ENCODE results near the gene GRIN3A.

Gene GRIN3A

GRCh38 chr9:101629636-101630035 is 108.8 kb downstream of the GRIN3A start:
- H3K4ac ChIP-seq (ENCODE audit: low read depth, low read length), result no peak overlapping the region
- no peaks in the 10 kb centered on the region for H3K36me3 ChIP-seq (ENCODE audit: control insufficient read depth, insufficient read depth, low read length)
- H3K79me1 ChIP-seq (ENCODE audit: low read length), result no peaks in the 10 kb centered on the region
- no peak overlapping the region for H3K27ac ChIP-seq (ENCODE audit: low read depth, low read length)
- DNase-seq, result no peak
- H2BK5ac ChIP-seq (ENCODE audit: low read length), result no peak overlapping the region
- no peak overlapping the region for H2BK15ac ChIP-seq (replicated peaks; ENCODE audit: low read depth)
- H2BK120ac ChIP-seq (ENCODE audit: low read depth, low read length), result no peak overlapping the region
- H3K27me3 ChIP-seq (ENCODE audit: insufficient read depth, low read length, poor library complexity), result no peaks in the 10 kb centered on the region
- no peak overlapping the region for H2AK5ac ChIP-seq (ENCODE audit: low read length)
- 100% methylated on average over 2 of the region's 5 CpGs for WGBS (ENCODE audit: extremely low coverage, insufficient coverage, low lambda C conversion rate)
- no peaks in the 10 kb centered on the region for H3K79me2 ChIP-seq (ENCODE audit: control insufficient read depth, insufficient read depth, low read length)
- no peak overlapping the region for H3K4me3 ChIP-seq (ENCODE audit: low read length)
- no peak overlapping the region for H3K4me2 ChIP-seq (ENCODE audit: low read length)
- H3K9ac ChIP-seq (ENCODE audit: low read length), result no peak overlapping the region
- H4K8ac ChIP-seq (ENCODE audit: low read depth, low read length), result no peak overlapping the region
- H3K23ac ChIP-seq (ENCODE audit: low read length), result no peak overlapping the region
- H4K5ac ChIP-seq (ENCODE audit: low read length), result no peak overlapping the region
- no peaks in the 10 kb centered on the region for H3K4me1 ChIP-seq (ENCODE audit: control insufficient read depth, low read depth, low read length)
- no peak overlapping the region for H3K18ac ChIP-seq (ENCODE audit: low read length)
- no peak overlapping the region for H3K56ac ChIP-seq (ENCODE audit: low read length)

GRCh38 chr9:101628173-101628572 is 110.3 kb downstream of the GRIN3A start:
- no peak overlapping the region for H2BK15ac ChIP-seq (replicated peaks; ENCODE audit: low read depth)
- H3K9ac ChIP-seq (ENCODE audit: low read length), result no peak overlapping the region
- H3K23ac ChIP-seq (ENCODE audit: low read length), result no peak overlapping the region
- no peaks in the 10 kb centered on the region for H3K4me1 ChIP-seq (ENCODE audit: control insufficient read depth, low read depth, low read length)
- H3K18ac ChIP-seq (ENCODE audit: low read length), result no peak overlapping the region
- no peaks in the 10 kb centered on the region for H3K79me1 ChIP-seq (ENCODE audit: low read length)
- H3K36me3 ChIP-seq (ENCODE audit: control insufficient read depth, insufficient read depth, low read length), result no peaks in the 10 kb centered on the region
- H2AK5ac ChIP-seq (ENCODE audit: low read length), result no peak overlapping the region
- H3K4me3 ChIP-seq (ENCODE audit: low read length), result no peak overlapping the region
- WGBS (ENCODE audit: extremely low coverage, insufficient coverage, low lambda C conversion rate), result no CpG with 5 or more reads among the region's 4 CpGs
- H4K5ac ChIP-seq (ENCODE audit: low read length), result no peak overlapping the region
- no peak overlapping the region for H2BK5ac ChIP-seq (ENCODE audit: low read length)
- H3K4ac ChIP-seq (ENCODE audit: low read depth, low read length), result no peak overlapping the region
- no peak overlapping the region for H4K8ac ChIP-seq (ENCODE audit: low read depth, low read length)
- no peak overlapping the region for H2BK120ac ChIP-seq (ENCODE audit: low read depth, low read length)
- H3K56ac ChIP-seq (ENCODE audit: low read length), result no peak overlapping the region
- H3K4me2 ChIP-seq (ENCODE audit: low read length), result no peak overlapping the region
- peak; percentile 31 for DNase-seq
- no peaks in the 10 kb centered on the region for H3K79me2 ChIP-seq (ENCODE audit: control insufficient read depth, insufficient read depth, low read length)
- no peak overlapping the region for H3K27ac ChIP-seq (ENCODE audit: low read depth, low read length)
- H3K27me3 ChIP-seq (ENCODE audit: insufficient read depth, low read length, poor library complexity), result no peaks in the 10 kb centered on the region

DNA sequence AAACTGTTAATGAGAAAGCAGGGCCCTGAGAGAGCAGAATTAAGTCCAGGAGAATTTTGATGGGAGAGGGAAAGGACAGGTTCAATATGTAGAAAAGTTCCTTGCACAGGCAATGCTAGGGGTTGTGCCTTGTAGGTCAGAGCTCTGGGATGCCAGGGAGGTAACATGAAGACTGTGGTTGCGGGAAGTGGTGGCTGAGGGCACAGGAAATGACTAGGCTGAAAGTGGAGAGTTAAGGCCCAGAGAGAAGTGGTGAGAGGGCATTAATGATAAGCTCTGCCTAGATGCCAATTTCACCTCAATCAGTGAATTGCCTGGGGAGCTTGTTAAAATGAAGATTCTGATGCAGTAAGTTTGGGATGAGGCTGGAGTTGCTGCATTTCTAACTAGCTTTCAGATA is 112.2 kb downstream of the GRIN3A start:
- H3K79me1 ChIP-seq (ENCODE audit: low read length), result no peaks in the 10 kb centered on the region
- no peaks in the 10 kb centered on the region for H3K27me3 ChIP-seq (ENCODE audit: insufficient read depth, low read length, poor library complexity)
- no peak overlapping the region for H3K4ac ChIP-seq (ENCODE audit: low read depth, low read length)
- no peak overlapping the region for H3K4me2 ChIP-seq (ENCODE audit: low read length)
- no peaks in the 10 kb centered on the region for H3K4me1 ChIP-seq (ENCODE audit: control insufficient read depth, low read depth, low read length)
- no peak overlapping the region for H2BK15ac ChIP-seq (replicated peaks; ENCODE audit: low read depth)
- H3K23ac ChIP-seq (ENCODE audit: low read length), result no peak overlapping the region
- H3K56ac ChIP-seq (ENCODE audit: low read length), result no peak overlapping the region
- no peaks in the 10 kb centered on the region for H3K79me2 ChIP-seq (ENCODE audit: control insufficient read depth, insufficient read depth, low read length)
- WGBS (ENCODE audit: extremely low coverage, insufficient coverage, low lambda C conversion rate), result no CpG with 5 or more reads among the region's 1 CpG
- no peak for DNase-seq
- no peak overlapping the region for H3K27ac ChIP-seq (ENCODE audit: low read depth, low read length)
- H3K9ac ChIP-seq (ENCODE audit: low read length), result no peak overlapping the region
- H4K8ac ChIP-seq (ENCODE audit: low read depth, low read length), result no peak overlapping the region
- no peak overlapping the region for H2BK120ac ChIP-seq (ENCODE audit: low read depth, low read length)
- H4K5ac ChIP-seq (ENCODE audit: low read length), result no peak overlapping the region
- H3K18ac ChIP-seq (ENCODE audit: low read length), result no peak overlapping the region
- H3K4me3 ChIP-seq (ENCODE audit: low read length), result no peak overlapping the region
- no peak overlapping the region for H2BK5ac ChIP-seq (ENCODE audit: low read length)
- no peak overlapping the region for H2AK5ac ChIP-seq (ENCODE audit: low read length)
- H3K36me3 ChIP-seq (ENCODE audit: control insufficient read depth, insufficient read depth, low read length), result no peaks in the 10 kb centered on the region

- H3K9ac ChIP-seq (ENCODE audit: low read length), result no peak overlapping the region
- DNase-seq, result no peak
- no peak overlapping the region for H2BK15ac ChIP-seq (replicated peaks; ENCODE audit: low read depth)
- no peak overlapping the region for H4K5ac ChIP-seq (ENCODE audit: low read length)
- no peak overlapping the region for H3K56ac ChIP-seq (ENCODE audit: low read length)
- H4K8ac ChIP-seq (ENCODE audit: low read depth, low read length), result no peak overlapping the region
- no peaks in the 10 kb centered on the region for H3K36me3 ChIP-seq (ENCODE audit: control insufficient read depth, insufficient read depth, low read length)
- H3K4me3 ChIP-seq (ENCODE audit: low read length), result no peak overlapping the region
- H3K18ac ChIP-seq (ENCODE audit: low read length), result no peak overlapping the region
- no peak overlapping the region for H2BK120ac ChIP-seq (ENCODE audit: low read depth, low read length)
- no peaks in the 10 kb centered on the region for H3K79me1 ChIP-seq (ENCODE audit: low read length)
- no peak overlapping the region for H2BK5ac ChIP-seq (ENCODE audit: low read length)
- no peak overlapping the region for H3K23ac ChIP-seq (ENCODE audit: low read length)
- WGBS (ENCODE audit: extremely low coverage, insufficient coverage, low lambda C conversion rate), result no CpG with 5 or more reads among the region's 2 CpGs
- H3K4ac ChIP-seq (ENCODE audit: low read depth, low read length), result no peak overlapping the region
- no peaks in the 10 kb centered on the region for H3K27me3 ChIP-seq (ENCODE audit: insufficient read depth, low read length, poor library complexity)
- no peaks in the 10 kb centered on the region for H3K4me1 ChIP-seq (ENCODE audit: control insufficient read depth, low read depth, low read length)
- no peaks in the 10 kb centered on the region for H3K79me2 ChIP-seq (ENCODE audit: control insufficient read depth, insufficient read depth, low read length)
- no peak overlapping the region for H3K4me2 ChIP-seq (ENCODE audit: low read length)
- no peak overlapping the region for H2AK5ac ChIP-seq (ENCODE audit: low read length)
- no peak overlapping the region for H3K27ac ChIP-seq (ENCODE audit: low read depth, low read length)
These were observed 112.6 kb downstream of the GRIN3A start for GRCh38 chr9:101625876-101626275.

GRCh38 chr9:101620452-101620851 is 118.0 kb downstream of the GRIN3A start:
- Histone ChIP-seq H3K4ac (ENCODE audit: low read depth, low read length) (no peak overlapping the region), H3K4me3 (ENCODE audit: low read length) (no peak overlapping the region), H3K79me2 (ENCODE audit: control insufficient read depth, insufficient read depth, low read length) (no peaks in the 10 kb centered on the region), H4K8ac (ENCODE audit: low read depth, low read length) (no peak overlapping the region), H3K27ac (ENCODE audit: low read depth, low read length) (no peak overlapping the region), H3K56ac (ENCODE audit: low read length) (no peak overlapping the region), H3K4me2 (ENCODE audit: low read length) (no peak overlapping the region), H3K4me1 (ENCODE audit: control insufficient read depth, low read depth, low read length) (no peaks in the 10 kb centered on the region), H2AK5ac (ENCODE audit: low read length) (no peak overlapping the region), H3K18ac (ENCODE audit: low read length) (no peak overlapping the region), H3K9ac (ENCODE audit: low read length) (no peak overlapping the region), H2BK120ac (ENCODE audit: low read depth, low read length) (no peak overlapping the region), H3K23ac (ENCODE audit: low read length) (no peak overlapping the region), H3K79me1 (ENCODE audit: low read length) (no peaks in the 10 kb centered on the region), H3K27me3 (ENCODE audit: insufficient read depth, low read length, poor library complexity) (no peaks in the 10 kb centered on the region), H3K36me3 (ENCODE audit: control insufficient read depth, insufficient read depth, low read length) (no peaks in the 10 kb centered on the region), H2BK15ac (replicated peaks; ENCODE audit: low read depth) (no peak overlapping the region), H2BK5ac (ENCODE audit: low read length) (no peak overlapping the region), H4K5ac (ENCODE audit: low read length) (no peak overlapping the region)
- WGBS (ENCODE audit: extremely low coverage, insufficient coverage, low lambda C conversion rate), result no CpG with 5 or more reads among the region's 1 CpG
- DNase-seq, result no peak

- H3K56ac ChIP-seq (ENCODE audit: low read length), result no peak overlapping the region
- no peak overlapping the region for H3K9ac ChIP-seq (ENCODE audit: low read length)
- no peaks in the 10 kb centered on the region for H3K27me3 ChIP-seq (ENCODE audit: insufficient read depth, low read length, poor library complexity)
- no peaks in the 10 kb centered on the region for H3K4me1 ChIP-seq (ENCODE audit: control insufficient read depth, low read depth, low read length)
- no peak overlapping the region for H4K5ac ChIP-seq (ENCODE audit: low read length)
- no peak overlapping the region for H3K4ac ChIP-seq (ENCODE audit: low read depth, low read length)
- H2BK5ac ChIP-seq (ENCODE audit: low read length), result no peak overlapping the region
- no peak overlapping the region for H3K4me2 ChIP-seq (ENCODE audit: low read length)
- H3K79me2 ChIP-seq (ENCODE audit: control insufficient read depth, insufficient read depth, low read length), result no peaks in the 10 kb centered on the region
- H2BK120ac ChIP-seq (ENCODE audit: low read depth, low read length), result no peak overlapping the region
- H3K27ac ChIP-seq (ENCODE audit: low read depth, low read length), result no peak overlapping the region
- H3K18ac ChIP-seq (ENCODE audit: low read length), result no peak overlapping the region
- H3K36me3 ChIP-seq (ENCODE audit: control insufficient read depth, insufficient read depth, low read length), result no peaks in the 10 kb centered on the region
- no peaks in the 10 kb centered on the region for H3K79me1 ChIP-seq (ENCODE audit: low read length)
- H2AK5ac ChIP-seq (ENCODE audit: low read length), result no peak overlapping the region
- DNase-seq, result no peak
- H4K8ac ChIP-seq (ENCODE audit: low read depth, low read length), result no peak overlapping the region
- H2BK15ac ChIP-seq (replicated peaks; ENCODE audit: low read depth), result no peak overlapping the region
- H3K4me3 ChIP-seq (ENCODE audit: low read length), result no peak overlapping the region
- H3K23ac ChIP-seq (ENCODE audit: low read length), result no peak overlapping the region
These were observed 119.7 kb downstream of the GRIN3A start for GRCh38 chr9:101618698-101619097.
